Hematopoietic multipotent progenitor cell treated with erythropoietin and hydrocortisone succinate and interleukin-3 and kit ligand, for 15 days (in vitro differentiated cells): ENCODE measurements around the gene RNF220.
"Not testable (repeated sequence)": the region's sequence is repeated elsewhere in the genome, so short reads cannot be mapped to it uniquely, and the experiment has no call there.

Source experiments
- DNase-seq: peaks from one replicate; pipeline ENCODE4 v3.0.0-alpha.2; 2015; ENCODE audit warnings: low spot score

The RNF220 gene

DNA sequence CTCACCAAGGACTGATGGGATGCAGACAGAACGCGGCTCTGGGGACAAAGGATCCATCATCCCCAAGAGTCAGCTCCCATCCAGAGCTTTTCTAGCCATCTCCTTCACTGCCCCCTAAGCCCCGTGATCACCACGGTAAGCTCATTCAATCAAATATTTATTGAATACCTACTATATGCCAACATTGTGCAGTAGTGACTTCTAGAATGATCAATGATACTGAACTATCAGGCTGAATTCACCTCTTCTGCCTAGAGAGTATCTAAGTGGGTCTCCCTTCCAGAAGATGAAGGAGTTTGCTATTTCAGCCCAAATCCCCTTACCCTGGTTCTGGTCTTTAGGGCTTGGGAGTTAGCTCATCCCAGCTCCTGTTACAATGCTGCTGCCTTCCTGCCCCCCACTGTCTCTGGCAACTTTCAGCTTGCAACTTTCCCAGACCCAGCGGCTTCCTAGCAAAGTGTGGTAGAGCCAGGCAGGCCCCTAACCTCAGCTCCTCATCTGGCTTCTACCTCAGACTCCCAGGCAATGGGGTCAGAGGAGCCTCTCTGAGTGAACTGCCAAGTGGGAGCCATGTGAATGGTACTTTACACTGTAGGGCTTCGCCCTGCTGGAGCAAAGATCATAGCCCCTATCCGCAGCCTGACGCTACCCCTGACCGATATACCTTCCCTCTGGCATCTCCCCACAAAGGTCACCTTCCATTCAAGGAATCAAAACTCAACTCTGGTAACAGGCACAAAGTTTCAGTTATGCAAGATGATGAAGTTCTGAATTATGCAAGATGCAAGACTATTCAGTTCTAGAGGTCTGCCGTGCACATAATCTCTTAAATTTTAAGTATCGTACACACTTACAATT is 248.3 kb downstream of the RNF220 start:
- DNase-seq: no peak

DNA sequence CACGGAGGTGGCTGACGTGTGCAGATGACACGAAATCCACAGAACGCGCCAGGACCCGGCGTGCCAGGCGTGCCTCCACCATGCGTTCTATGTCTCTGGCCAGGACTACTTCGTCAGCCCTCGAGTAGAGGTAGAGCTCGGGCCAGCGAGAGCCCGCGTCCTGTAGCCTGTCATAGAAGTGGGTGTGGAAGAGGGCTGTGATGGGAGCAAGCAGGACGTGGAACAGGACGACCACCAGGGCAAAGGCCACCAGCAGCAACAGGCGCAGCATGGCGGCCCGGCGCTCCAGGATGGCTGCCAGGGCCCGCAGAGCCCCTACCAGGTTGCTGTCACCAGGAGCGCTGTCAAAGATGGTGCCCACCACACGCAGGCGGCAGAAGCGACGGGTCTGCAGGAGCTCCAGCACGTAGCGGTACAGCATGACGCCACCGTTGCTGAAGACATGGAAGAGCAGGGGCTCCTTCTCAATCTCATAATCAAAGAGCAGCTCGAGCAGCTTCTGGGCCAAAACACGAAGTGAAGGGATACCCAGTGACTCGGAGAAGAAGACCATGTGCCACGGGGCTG is 249.6 kb downstream of the RNF220 start:
- DNase-seq: no peak

DNA sequence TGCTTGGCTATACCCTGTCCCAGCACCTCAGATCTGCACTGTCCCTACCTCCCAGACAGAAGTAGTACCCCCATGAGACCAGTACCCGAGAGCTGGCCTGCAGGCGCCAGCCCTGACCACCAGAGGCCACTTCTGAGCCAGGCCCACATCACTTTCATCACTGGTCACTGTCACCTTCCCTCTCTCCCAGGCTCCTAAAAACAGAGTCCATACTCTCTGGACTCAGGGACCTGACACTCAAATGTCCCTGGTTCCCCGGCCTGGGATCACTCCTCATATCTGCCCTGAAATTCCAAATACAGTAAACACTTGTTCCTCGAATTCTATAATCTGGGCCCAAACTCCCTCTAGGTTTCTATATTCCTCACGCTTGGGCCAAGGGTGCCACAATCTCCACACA is 250.6 kb downstream of the RNF220 start:
- peak; percentile 31 for DNase-seq

DNA sequence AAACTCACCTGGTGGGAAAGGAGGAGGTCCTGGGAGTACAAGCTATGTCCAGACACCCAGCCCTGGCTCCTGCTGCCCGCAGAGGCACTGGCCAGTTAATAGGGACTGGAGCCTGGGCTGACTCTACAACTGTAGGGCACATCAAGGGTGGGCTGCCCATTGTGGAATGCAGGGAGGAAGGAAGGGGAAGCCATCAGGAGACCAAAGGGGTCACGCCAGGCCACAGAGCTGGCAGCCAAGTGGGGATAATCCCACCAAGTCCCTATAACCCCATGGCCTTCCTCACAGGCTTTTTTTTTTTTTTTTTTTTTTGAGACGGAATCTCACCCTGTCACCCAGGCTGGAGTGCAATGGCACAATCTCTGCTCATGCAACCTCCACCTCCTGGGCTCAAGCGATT is 254.5 kb downstream of the RNF220 start:
- no peak for DNase-seq

DNA sequence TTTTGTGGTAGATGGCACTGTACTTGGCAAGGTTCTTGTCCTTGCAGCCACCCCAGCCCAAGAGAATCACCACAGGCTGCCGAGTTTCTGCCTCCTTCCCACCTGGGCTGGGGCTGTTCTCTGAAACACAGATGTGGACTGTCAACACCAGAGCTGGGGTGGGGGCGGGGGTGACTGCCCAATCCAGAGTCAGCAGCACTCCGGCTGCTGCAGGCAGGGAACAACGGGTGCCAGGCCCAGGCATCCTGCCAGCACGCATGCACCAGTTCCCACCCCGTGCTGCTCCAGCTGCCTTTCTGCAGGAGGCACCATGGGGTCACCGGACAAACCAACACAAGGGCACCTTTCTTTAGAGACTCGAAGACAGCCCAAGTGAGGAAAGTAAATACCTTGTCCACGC is 255.1 kb downstream of the RNF220 start:
- no peak for DNase-seq

DNA sequence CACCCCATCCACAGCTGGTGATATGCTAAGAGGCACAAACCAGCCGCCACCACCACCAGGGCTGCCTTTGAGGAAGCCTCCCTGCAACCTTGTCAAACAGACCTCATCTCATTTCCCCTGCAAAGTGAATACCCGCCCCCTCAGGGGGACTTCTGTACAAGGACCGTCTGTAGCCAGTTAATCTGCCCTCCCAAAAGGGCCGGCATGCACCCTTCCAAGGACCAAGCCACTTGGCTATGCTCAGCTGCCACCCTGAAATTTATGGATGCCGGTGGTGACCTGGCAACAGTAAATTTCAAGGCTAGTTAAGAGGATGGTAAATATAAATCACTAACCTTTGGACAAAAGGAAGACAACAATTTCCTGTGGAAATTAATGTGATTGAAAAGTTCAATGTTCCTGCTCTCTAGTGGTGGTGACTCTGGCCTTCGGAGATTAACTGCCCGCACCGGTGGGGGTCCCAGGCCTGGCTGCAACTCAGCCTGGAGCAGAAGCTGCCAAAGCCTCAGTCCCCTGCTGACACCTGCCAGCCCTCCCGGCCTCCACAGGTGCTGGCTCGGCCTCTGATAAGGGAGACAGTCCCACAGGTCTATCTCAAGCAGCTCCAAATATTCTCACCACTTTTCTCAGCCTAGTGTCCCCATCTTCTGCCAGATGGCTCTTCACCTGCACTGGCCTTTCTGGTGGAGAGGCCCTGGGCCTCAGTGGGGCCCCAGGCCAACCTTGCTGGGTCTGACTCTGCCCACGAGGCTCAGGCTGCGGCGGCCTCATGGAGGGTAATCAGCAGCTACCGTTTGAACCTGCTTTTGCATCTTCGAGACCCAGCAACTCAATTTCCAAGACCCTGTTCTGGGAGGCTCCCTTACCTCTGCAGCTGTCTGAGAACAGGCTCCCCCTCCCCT is 257.0 kb downstream of the RNF220 start:
- DNase-seq: no peak

DNA sequence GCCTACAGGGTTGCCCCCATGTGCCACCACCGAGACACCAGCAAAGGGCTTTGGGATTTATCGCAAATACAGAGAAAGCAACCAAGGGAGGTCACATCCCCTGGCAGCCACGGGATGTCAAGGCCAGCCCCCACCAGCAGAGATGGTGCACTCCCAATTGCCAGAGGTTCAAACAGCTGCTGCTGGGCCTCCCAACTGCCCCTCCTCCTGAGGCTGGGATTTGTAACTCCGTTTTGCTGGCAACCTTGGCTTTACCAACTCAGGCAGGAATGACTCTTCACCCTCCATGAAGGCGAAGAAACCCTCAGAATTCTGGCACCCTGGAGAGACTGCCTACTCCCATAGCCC is 257.6 kb downstream of the RNF220 start:
- DNase-seq: no peak

DNA sequence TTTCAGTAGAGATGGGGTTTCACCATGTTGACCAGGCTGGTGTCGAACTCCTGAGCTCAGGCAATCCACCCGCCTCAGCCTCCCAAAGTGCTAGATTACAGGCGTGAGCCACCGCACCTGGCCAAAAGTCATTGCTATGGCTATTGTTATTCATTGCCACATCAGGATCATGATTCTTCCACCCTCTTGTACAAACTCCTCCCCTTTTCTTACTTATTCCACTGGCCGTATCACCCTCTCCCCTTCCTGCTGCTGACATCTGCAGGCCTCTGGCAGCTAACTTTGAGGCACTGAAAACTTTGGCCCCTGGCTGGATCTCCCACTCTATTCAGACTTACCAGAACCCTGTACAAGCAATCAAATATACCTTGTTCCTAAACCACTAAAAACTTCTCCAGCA is 258.4 kb downstream of the RNF220 start:
- no peak for DNase-seq

DNA sequence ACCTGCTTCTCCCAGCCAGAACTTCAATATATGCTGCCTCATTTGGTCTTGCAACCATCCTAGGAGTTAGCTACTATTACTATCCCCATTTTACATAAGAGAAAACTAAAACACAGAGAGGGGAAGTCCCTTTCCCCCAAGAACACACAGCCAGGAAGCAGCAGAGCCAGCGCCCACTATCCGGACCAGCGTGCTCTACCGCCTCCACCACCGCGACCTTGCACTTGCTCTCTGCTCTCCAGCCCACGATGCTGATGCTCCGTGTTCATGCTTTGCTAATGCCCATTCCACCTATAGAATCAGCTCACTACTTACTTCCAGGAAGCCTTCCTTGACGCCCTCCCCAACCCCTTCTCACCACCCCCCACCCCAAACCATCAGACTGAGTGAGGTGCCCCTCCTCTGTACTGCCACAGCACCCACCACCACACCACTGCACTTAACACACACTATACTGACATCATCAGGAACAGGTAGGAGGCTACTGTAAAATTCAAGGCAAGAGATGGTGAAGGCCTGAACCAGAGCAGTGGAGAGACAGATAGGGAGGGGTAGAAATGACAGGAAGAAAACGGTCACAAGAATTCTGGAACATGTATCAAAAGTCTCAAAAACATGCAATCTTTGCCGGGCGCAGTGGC is 259.8 kb downstream of the RNF220 start:
- no peak for DNase-seq

DNA sequence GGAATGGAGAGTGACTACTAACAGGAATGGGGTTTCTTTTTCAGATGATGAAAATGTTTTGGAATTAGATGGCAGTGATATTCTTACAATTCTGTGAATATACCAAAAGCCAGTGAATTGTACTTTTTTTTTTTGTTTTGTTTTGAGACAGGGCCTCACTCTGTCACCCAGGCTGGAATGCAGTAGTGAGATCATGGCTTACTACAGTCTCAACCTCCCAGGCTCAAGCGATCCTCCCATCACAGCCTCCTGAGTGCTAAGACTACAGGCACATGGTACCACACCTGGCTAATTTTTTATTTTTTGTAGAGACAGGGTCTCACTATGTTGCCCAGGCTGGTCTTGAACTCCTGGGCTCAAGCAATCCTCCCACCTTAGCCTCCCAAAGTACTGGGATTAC is 261.7 kb downstream of the RNF220 start:
- DNase-seq: not testable (repeated sequence)

DNA sequence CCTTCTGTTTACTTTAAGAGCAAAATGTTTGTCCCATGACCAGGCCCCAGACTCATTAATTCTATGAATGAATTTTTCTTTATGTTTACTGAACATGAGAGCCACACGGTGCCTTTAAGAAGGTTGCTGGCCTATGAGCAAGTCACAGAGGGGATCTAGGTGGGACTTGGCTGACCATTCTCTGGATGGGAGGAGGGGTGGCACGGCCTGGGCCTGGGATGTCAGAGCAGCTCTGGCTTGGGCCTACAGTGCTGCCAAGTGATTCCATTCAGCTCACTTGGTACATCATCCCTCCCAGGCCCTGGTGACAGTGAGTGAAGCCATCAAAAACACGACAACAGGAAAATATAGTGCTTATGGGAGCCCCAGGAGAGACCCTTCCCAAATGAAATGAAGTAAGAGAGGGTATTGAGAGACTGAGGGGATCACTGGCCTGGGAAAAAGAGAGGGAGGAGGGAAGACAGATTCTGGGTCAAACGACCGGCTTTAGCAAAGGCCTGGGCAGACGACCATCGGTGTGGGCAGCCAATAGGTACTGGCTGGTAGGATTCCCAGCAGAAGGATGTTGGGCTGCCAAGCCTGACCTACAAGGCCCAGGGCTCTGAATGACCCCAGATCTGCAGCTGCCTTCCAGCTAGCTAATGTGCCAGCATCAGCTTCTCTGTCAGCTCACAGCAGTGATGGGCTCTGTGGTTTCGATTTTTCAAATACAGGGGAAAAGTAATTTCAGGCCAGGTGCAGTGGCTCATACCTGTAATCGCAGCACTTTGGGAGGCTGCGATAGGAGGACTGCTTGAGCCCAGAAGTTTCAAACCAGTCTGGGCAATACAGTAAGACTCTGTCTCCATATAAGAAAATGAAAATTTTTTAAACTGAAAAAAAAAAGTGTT is 265.9 kb downstream of the RNF220 start:
- no peak for DNase-seq

DNA sequence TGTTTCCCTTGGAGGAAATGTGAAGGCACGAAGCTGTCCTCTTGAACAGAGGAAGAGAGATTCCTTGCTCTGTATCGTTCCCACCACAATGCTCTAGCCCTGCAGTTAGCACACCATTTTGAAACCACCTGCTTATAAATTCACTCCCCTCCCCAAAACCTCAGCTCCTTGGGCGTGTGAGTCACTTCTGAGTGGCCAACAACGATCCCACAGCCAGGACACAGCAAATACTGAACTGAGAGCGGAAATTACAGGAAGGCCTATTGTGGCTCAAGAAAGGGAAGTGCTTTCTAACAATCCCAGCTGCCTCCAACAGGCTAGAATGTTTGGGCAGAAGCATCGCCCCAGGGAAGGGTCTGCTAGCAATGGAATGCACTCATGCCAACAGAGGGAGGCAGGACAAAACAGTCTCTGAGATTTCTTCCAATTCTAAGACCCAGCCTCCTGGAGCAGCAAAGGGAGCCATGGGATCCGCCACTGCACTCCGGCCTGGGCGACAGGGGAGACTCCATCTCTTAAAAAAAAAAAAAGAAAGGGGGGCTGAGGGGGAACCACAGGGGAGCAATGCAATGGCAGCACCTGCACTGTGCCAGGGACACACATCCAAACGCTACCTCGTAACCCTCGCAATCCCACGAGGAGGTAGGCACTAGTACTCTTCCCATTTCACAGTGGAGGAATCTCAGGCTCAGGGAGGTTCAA is 267.4 kb downstream of the RNF220 start:
- no peak for DNase-seq

DNA sequence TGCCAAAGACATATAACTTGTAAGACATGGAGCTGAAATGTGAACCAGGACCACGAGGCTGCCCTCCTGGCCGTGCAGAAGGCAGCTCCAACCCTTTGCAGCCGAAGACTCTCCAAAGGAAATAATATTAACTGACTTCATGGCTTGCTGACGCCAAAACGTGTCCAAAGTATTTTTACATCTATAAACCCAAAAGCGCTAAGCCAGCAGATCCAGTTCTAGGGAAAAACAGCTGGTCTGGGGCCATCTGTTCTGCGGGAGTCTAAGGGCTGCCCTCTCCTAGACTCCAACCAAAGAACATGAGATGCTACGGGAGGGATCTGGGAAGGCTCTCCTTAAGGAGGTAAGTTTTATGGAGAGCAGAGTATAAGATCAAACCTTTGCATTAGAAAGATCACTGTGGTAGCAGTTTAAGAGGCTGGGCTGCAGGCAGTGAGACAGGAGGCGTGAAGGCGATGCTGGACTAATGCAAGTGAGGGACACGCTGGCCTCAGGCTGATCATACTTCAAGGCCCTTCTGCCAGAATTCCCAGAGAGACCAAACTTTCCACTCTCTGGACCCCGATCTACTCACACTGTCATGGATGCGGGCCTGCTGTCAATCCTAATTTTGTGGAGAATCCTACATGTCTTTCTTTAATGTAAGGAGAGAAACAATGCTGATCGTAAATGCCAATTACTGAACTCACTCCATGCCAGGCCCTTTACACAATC is 268.1 kb downstream of the RNF220 start:
- no peak for DNase-seq

DNA sequence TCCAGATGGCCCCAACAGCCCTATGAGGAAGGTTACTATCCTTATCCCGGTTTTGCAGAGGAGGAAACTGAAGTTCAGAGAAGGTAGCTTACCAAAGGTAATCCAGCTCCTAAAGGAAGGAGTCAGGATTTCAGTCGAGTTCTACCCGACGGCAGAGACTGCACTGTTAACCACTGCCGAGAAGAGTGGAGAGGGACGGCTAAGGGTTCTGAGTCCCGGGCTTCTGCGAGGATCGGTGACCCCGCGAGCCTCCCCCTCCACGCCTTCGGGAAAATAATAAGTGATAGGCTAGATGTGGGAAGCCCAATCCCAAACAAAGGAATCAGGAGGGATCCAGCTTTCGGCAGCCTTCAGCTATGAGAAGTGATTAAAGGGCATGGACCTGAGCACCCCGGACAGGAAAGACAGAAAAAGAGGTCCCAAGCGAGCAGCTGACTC is 268.6 kb downstream of the RNF220 start:
- no peak for DNase-seq

DNA sequence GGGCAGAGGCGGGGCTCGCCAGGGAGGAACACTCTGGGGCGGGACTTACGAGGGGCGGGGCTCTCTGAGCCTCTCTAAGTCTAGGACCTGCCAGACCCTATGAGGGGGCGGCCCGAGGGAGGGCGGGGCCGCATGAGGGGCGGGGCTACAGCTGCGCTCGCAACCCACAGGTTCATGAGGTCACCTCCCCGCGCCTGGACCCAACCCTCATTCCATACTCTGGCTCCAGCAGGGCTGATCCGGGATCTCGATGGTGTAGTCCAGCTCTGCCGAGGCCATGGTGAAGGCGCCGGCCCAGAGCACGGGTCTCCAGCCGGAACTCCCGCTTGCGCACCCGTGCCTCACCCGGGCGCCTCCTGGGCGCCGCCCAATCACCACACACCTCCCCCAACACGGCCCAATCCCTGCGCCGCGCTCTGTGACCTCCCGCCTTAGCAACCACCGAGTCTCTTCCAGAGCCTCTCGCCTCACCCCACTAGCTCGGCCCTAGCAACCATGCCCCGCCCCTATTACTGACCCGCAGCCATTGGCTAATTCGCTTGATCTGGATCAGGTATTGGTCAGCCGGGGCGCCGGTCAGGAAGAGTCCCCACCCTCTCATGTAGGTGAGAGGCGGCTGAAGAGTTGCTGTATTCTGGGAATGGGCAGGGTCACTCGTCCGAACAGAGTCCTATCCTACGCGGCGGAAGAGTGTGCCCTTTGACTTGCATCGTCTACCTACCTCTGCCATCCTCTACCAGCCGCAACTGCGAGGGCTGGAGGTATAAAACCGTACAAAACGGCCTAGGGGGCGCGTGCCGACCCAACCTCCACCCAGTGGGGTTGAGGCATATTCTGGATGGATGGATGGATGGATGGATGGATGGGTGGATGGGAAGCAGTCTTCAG is 269.3 kb downstream of the RNF220 start, which contains the start of the genes ARMH1 and TMEM53:
TSS of gene ARMH1 (plus strand) at position 602 of the 888 bp plus-strand sequence. CDS start 14,984 bp downstream, outside the sequence.
TSS of gene TMEM53 (minus strand) at position 369 of the 888 bp plus-strand sequence. CDS start at position 279, 90 bp downstream.
- peak; percentile 98 for DNase-seq

DNA sequence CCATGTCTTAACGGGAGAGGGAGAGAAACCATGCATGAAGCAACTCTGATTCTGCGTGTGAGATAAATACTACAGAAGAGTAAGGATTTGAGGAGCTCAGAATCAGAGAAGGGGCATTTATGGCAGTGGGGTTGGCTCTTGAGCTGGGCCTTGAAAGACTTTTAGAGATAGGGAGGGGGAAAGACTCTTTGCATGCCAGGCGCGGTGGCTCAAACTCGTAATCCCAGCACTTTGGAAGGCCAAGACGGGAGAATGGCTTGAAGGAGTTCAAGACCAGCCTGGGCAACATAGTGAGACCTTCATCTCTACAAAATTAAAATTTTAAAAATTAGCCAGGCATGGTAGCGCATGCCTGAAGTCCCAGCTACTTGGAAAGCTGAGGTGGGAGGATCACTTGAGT is 270.1 kb downstream of the RNF220 start:
- DNase-seq: no peak

DNA sequence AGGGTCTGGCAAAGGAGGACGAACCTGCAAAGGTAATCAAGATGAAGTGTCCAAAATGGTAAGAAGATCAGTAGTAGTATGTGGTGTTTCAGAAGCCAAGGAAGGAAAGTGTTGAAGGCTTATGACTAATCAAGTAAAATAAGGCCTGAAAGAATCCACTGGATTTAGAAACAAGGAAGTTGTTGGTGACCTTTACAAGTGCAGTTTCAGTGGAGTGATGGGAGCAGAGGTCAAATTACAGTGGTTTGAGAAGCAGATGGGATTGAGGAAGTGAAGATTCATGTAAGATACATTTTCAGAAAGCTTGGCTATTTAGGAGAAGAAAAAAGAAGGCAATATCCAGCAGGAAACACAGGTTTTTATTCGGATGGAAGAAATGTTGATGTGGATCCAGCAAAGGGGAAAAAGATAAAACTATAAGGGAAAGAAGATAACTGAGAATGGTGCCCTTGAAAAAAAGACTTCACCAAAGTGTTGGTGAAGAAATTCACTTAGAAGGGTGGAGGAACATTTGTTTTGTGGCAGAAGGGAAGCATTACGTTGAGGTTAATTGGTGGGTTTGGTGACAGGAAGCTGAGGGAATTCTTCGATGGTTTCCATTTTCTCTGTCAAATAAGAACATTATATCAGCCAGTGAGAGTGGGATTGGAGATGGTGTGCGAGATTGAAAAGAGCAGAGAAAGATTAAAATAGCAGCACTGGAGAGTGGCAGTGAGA is 271.6 kb downstream of the RNF220 start:
- DNase-seq: no peak

DNA sequence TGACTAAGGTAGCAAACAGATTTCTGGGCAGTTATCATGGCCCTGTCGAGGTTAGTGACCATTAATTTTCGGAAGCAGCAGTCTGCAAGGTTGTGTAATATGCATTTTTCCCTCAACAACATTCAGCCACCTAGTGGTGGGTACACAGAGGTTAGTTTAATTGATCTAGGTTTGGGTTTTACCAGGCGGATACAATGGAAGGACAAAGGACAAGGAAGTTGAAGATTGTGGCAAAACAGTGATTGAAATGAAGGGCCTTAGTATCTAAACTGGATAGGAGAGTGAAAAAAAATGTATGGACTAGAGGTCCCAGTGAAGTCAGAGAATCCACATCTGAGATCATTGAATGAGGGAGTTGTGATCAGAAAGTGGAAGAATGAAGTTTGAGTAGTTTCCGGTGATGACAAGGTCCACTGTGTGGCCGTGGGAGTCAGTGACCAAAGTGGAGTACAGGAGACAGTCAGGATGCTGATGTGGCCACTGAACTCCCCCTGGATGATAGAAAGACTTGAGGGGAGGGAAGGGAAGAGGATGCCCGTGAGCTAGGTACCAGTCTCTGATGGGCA is 272.2 kb downstream of the RNF220 start:
- peak; percentile 21 for DNase-seq
